ENCODE data around the gene PLXNA2.

GRCh38 chr1:208207388-208208131, 36.6 kb downstream of the PLXNA2 start:
- no peak for TF ChIP-seq CTCF (conservative IDR thresholded peaks at IDR 0.05)
- TF ChIP-seq EZH2 (IDR thresholded peaks at IDR 0.05; ENCODE audit: low read depth): no peak

Data from PC-9 (cell line).